Hepatocyte (in vitro differentiated cells): ENCODE data around the gene DIPK1B.

Experiments
- EZH2 ChIP-seq: fragments of 200-600 bp; sonication (generic); IDR thresholded peaks from 2 replicates; pipeline ENCODE4 v1.6.1; 2016; ENCODE audit warnings: antibody characterized with exemption, mild to moderate bottlenecking, borderline replicate concordance
- EZH2phosphoT487 ChIP-seq: fragments of 200-600 bp; sonication (generic); IDR thresholded peaks from one replicate; pipeline ENCODE4 v1.6.1; 2018; ENCODE audit warnings: antibody characterized with exemption, mild to moderate bottlenecking, low read depth, moderate library complexity; ENCODE audit not compliant: unreplicated experiment, severe bottlenecking
- TF ChIP-seq, protein P1 (sequence below): fragments of 200-600 bp; sonication (generic); IDR thresholded peaks from 2 replicates; pipeline ENCODE4 v1.5.1; 2016; ENCODE audit warnings: antibody characterized with exemption, mild to moderate bottlenecking; ENCODE audit not compliant: poor library complexity

DNA sequence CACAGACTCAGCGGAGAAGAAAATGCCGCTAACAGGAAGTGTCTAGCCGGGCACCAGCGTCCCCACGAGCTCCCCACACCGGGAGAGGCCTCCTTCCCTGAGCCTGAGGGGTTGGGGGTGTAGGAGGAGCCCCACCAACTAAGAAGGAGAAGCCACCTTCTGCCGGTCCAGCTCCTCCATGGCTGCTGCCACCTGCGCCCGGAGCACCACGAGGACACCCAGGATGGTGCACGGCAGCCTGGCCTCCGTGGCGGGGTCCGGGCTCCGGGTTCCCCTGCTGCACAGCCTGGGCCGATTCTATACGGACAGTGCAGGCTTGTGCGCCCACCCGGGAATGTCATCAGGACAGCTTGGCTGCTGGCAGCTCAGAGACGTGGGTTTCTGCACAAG is 45.4 kb downstream of the DIPK1B start:
- TF ChIP-seq, protein P1, sequence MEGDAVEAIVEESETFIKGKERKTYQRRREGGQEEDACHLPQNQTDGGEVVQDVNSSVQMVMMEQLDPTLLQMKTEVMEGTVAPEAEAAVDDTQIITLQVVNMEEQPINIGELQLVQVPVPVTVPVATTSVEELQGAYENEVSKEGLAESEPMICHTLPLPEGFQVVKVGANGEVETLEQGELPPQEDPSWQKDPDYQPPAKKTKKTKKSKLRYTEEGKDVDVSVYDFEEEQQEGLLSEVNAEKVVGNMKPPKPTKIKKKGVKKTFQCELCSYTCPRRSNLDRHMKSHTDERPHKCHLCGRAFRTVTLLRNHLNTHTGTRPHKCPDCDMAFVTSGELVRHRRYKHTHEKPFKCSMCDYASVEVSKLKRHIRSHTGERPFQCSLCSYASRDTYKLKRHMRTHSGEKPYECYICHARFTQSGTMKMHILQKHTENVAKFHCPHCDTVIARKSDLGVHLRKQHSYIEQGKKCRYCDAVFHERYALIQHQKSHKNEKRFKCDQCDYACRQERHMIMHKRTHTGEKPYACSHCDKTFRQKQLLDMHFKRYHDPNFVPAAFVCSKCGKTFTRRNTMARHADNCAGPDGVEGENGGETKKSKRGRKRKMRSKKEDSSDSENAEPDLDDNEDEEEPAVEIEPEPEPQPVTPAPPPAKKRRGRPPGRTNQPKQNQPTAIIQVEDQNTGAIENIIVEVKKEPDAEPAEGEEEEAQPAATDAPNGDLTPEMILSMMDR: no peak
- TF ChIP-seq EZH2phosphoT487 (no peak), EZH2 (no peak)
